GM10847 (cell line): Measurements from ENCODE around the gene CNTNAP5.

Experiments used
- POLR2A ChIP-seq: IDR thresholded peaks from 2 replicates; pipeline ENCODE4 v1.6.1; 2011; ENCODE audit not compliant: insufficient read length; ENCODE audit errors: extremely low read depth

CNTNAP5 gene

GRCh38 chr2:124698979-124699565 is 674.0 kb downstream of the CNTNAP5 start:
- TF ChIP-seq POLR2A: no peak

GRCh38 chr2:124702777-124703176 is 677.7 kb downstream of the CNTNAP5 start:
- no peak for TF ChIP-seq POLR2A

- TF ChIP-seq POLR2A: no peak
Observed at GRCh38 chr2:124704071-124704925, 679.2 kb downstream of the CNTNAP5 start.

GRCh38 chr2:124708661-124709060 is 683.6 kb downstream of the CNTNAP5 start:
- no peak for TF ChIP-seq POLR2A

GRCh38 chr2:124713969-124714368 is 688.9 kb downstream of the CNTNAP5 start:
- no peak for TF ChIP-seq POLR2A

GRCh38 chr2:124725187-124725586 is 700.1 kb downstream of the CNTNAP5 start:
- TF ChIP-seq POLR2A: no peak

GRCh38 chr2:124740636-124741035 is 715.5 kb downstream of the CNTNAP5 start:
- TF ChIP-seq POLR2A: no peak

GRCh38 chr2:124753842-124754241 is 728.8 kb downstream of the CNTNAP5 start:
- no peak for TF ChIP-seq POLR2A

GRCh38 chr2:124755386-124755785 is 730.3 kb downstream of the CNTNAP5 start:
- no peak for TF ChIP-seq POLR2A

- TF ChIP-seq POLR2A: no peak
Observed at GRCh38 chr2:124756048-124756447, 731.0 kb downstream of the CNTNAP5 start.

- TF ChIP-seq POLR2A: no peak
Observed at GRCh38 chr2:124762388-124762787, 737.3 kb downstream of the CNTNAP5 start.

- no peak for TF ChIP-seq POLR2A
Observed at GRCh38 chr2:124763611-124764010, 738.5 kb downstream of the CNTNAP5 start.

- TF ChIP-seq POLR2A: no peak
Observed at GRCh38 chr2:124774781-124775180, 749.7 kb downstream of the CNTNAP5 start.

- TF ChIP-seq POLR2A: no peak
Observed at GRCh38 chr2:124776332-124776731, 751.2 kb downstream of the CNTNAP5 start.

GRCh38 chr2:124778076-124778475 is 753.0 kb downstream of the CNTNAP5 start:
- TF ChIP-seq POLR2A: no peak

- no peak for TF ChIP-seq POLR2A
Observed at GRCh38 chr2:124796647-124797046, 771.6 kb downstream of the CNTNAP5 start.
